Measurements from ENCODE around the gene CACNG3.

- no peak for TF ChIP-seq CTCF (conservative IDR thresholded peaks at IDR 0.05)
- no peak for TF ChIP-seq EZH2 (IDR thresholded peaks at IDR 0.05; ENCODE audit: low read depth)
Measured at GRCh38 chr16:24298548-24299167, 42.5 kb downstream of the CACNG3 start.

All from PC-9 (cell line).